GM19468 (cell line): ENCODE data around the gene GINS1.

ENCODE experiments used
- ATAC-seq: cut with Tn5 transposase; IDR thresholded peaks from one replicate; pipeline ENCODE4 v1.9.1; 2021; ENCODE audit warnings: mild to moderate bottlenecking, moderate library complexity, moderate number of reproducible peaks; ENCODE audit not compliant: unreplicated experiment; ENCODE audit errors: extremely low read depth

Gene GINS1

GRCh38 chr20:25407311-25408169 is at the start of gene GINS1:
TSS of gene GINS1 (plus strand) at chr20:25407673. CDS start at chr20:25407821, 148 bp downstream.
- ATAC-seq: peak; percentile 84

- ATAC-seq: no peak
Observed at GRCh38 chr20:25360631-25361286, 46.7 kb upstream of the GINS1 start.

- no peak for ATAC-seq
Observed at GRCh38 chr20:25361287-25361683, 46.2 kb upstream of the GINS1 start.

- ATAC-seq: no peak
Observed at GRCh38 chr20:25364180-25364788, 43.2 kb upstream of the GINS1 start.

- ATAC-seq: no peak
Observed at GRCh38 chr20:25364879-25365699, 42.4 kb upstream of the GINS1 start.

GRCh38 chr20:25368526-25368925 is 38.9 kb upstream of the GINS1 start:
- ATAC-seq: no peak

- no peak for ATAC-seq
Observed at GRCh38 chr20:25368976-25369375, 38.5 kb upstream of the GINS1 start.

GRCh38 chr20:25369529-25369928 is 37.9 kb upstream of the GINS1 start:
- no peak for ATAC-seq

- no peak for ATAC-seq
Observed at GRCh38 chr20:25369971-25370370, 37.5 kb upstream of the GINS1 start.

GRCh38 chr20:25372584-25373336 is 34.7 kb upstream of the GINS1 start:
- ATAC-seq: no peak

- no peak for ATAC-seq
Observed at GRCh38 chr20:25374842-25375241, 32.6 kb upstream of the GINS1 start.

- no peak for ATAC-seq
Observed at GRCh38 chr20:25376236-25376635, 31.2 kb upstream of the GINS1 start.

- no peak for ATAC-seq
Observed at GRCh38 chr20:25376886-25377285, 30.6 kb upstream of the GINS1 start.

GRCh38 chr20:25378189-25378883 is 29.1 kb upstream of the GINS1 start:
- no peak for ATAC-seq

GRCh38 chr20:25378884-25379733 is 28.4 kb upstream of the GINS1 start:
- no peak for ATAC-seq

GRCh38 chr20:25380945-25381614 is 26.4 kb upstream of the GINS1 start:
- no peak for ATAC-seq

- no peak for ATAC-seq
Observed at GRCh38 chr20:25382704-25383370, 24.6 kb upstream of the GINS1 start.
